Endodermal cell (in vitro differentiated cells): ENCODE results near the gene TRAF7. TPM values are rescaled to one million over a fixed set of nuclear protein-coding genes. Genes with fewer than 3 reads are reported as not detected.

Experiments used
- DNase-seq: peaks from one replicate; pipeline ENCODE4 v3.0.0-alpha.2; 2017
- H3K27ac ChIP-seq: 2 replicates; pipeline ENCODE4 v1.5.1; 2013; ENCODE audit warnings: mild to moderate bottlenecking, low read depth, low read length, moderate library complexity
- H3K27me3 ChIP-seq: 2 replicates; pipeline ENCODE4 v1.6.1; 2013; ENCODE audit warnings: mild to moderate bottlenecking, low read length, moderate library complexity; ENCODE audit not compliant: insufficient read depth, control insufficient read depth, poor library complexity, severe bottlenecking
- H3K36me3 ChIP-seq: 2 replicates; pipeline ENCODE4 v1.7.0; 2013; ENCODE audit warnings: mild to moderate bottlenecking, low read length, moderate library complexity; ENCODE audit not compliant: control insufficient read depth, insufficient read depth
- H3K4me1 ChIP-seq: one replicate; pipeline ENCODE4 v1.7.0; 2013; ENCODE audit warnings: low read length; ENCODE audit not compliant: control insufficient read depth, insufficient read depth
- H3K4me3 ChIP-seq: 2 replicates; pipeline ENCODE4 v1.5.1; 2013; ENCODE audit warnings: mild to moderate bottlenecking, low read length, moderate library complexity
- H3K9ac ChIP-seq: 2 replicates; pipeline ENCODE4 v1.6.1; 2013; ENCODE audit warnings: mild to moderate bottlenecking, low read length, moderate library complexity; ENCODE audit not compliant: poor library complexity, severe bottlenecking; ENCODE audit errors: extremely low read depth
- H3K9me3 ChIP-seq: 2 replicates; pipeline ENCODE4 v1.6.1; 2013; ENCODE audit warnings: mild to moderate bottlenecking, low read length, moderate library complexity; ENCODE audit not compliant: control insufficient read depth
- H3K27ac Mint-ChIP-seq: 2 replicates; pipeline ENCODE4 v1.8.0; 2020; ENCODE audit warnings: mixed read lengths
- H3K27me3 Mint-ChIP-seq: 2 replicates; pipeline ENCODE4 v1.8.0; 2021; ENCODE audit warnings: mild to moderate bottlenecking, mixed read lengths; ENCODE audit not compliant: insufficient read depth
- H3K36me3 Mint-ChIP-seq: 2 replicates; pipeline ENCODE4 v1.8.0; 2020; ENCODE audit warnings: low read depth, mixed read lengths
- H3K4me1 Mint-ChIP-seq: 2 replicates; pipeline ENCODE4 v1.8.0; 2020; ENCODE audit warnings: mixed read lengths
- H3K4me3 Mint-ChIP-seq: 2 replicates; pipeline ENCODE4 v1.8.0; 2020; ENCODE audit warnings: mild to moderate bottlenecking, moderate library complexity, mixed read lengths
- H3K9me3 Mint-ChIP-seq: 2 replicates; pipeline ENCODE4 v1.8.0; 2020; ENCODE audit warnings: mild to moderate bottlenecking, mixed read lengths
- WGBS, 2 experiments: methylation state at CpG; one replicate each; pipeline versions ENCODE4 v1.1.5 to v1.1.7; 2013; ENCODE audit warnings: missing lambda C conversion rate in 2 of 2, mixed read lengths in 1 of 2; ENCODE audit not compliant: insufficient coverage in 1 of 2, insufficient read length in 1 of 2; 5-methylcytosine and 5-hydroxymethylcytosine counted together
- total RNA-seq, 2 donors: library from RNA; stranded (reverse); fragmentation: NEBNext Ultra II Directional in 1 of 2; extraction: Animal tissue kit (Norgen Biotek cat#: 25700) in 1 of 2; gene quantifications; 2 replicates in 1 of 2; 3 replicates in 1 of 2; pipeline ENCODE4 v1.2.1, GENCODE V29; 2021
- TF ChIP-seq, protein P1 (sequence below): fragments of 200-600 bp; sonication (generic); conservative IDR thresholded peaks from 2 replicates; pipeline ENCODE4 v1.5.0; 2021; ENCODE audit warnings: antibody characterized with exemption, mild to moderate bottlenecking

The TRAF7 gene
- total RNA-seq, 2 donors from 2014 or later, result 108 to 110 TPM

DNA sequence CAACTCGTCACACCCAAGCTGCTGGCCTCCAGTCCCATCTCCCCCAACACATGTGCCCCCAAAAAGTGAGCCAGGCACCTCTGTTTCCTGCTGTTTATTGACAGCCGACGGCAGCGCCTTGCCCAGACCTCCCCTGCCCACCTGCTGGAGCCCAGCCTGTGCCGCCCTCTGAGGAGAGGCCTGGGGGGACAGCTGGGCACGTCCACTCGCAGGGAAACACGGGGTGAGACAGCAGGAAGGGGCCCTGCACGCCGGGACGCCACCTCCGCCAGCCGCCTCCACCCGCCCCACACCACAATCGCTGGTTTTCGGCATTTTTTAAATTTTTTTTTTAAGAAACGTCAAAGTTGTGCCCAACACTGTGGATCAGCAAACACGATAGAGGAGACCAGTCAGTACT lies 21.5 kb downstream of the TRAF7 start:
- WGBS, 2 experiments, result 96 to 97% methylated on average over 8 to 18 of the region's 18 CpGs
- H3K9me3 ChIP-seq, result no peaks in the 10 kb centered on the region
- Mint-ChIP-seq H3K36me3 (peaks cover 24% of the 10 kb centered on the region), H3K4me3 (no peak overlapping the region), H3K4me1 (no peaks in the 10 kb centered on the region), H3K27ac (no peak overlapping the region), H3K9me3 (no peaks in the 10 kb centered on the region), H3K27me3 (no peaks in the 10 kb centered on the region)
- TF ChIP-seq, protein P1, sequence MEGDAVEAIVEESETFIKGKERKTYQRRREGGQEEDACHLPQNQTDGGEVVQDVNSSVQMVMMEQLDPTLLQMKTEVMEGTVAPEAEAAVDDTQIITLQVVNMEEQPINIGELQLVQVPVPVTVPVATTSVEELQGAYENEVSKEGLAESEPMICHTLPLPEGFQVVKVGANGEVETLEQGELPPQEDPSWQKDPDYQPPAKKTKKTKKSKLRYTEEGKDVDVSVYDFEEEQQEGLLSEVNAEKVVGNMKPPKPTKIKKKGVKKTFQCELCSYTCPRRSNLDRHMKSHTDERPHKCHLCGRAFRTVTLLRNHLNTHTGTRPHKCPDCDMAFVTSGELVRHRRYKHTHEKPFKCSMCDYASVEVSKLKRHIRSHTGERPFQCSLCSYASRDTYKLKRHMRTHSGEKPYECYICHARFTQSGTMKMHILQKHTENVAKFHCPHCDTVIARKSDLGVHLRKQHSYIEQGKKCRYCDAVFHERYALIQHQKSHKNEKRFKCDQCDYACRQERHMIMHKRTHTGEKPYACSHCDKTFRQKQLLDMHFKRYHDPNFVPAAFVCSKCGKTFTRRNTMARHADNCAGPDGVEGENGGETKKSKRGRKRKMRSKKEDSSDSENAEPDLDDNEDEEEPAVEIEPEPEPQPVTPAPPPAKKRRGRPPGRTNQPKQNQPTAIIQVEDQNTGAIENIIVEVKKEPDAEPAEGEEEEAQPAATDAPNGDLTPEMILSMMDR, result no peak
- peaks cover 5% of the 10 kb centered on the region for H3K36me3 ChIP-seq
- no peaks in the 10 kb centered on the region for H3K27me3 ChIP-seq
- H3K4me1 ChIP-seq, result no peaks in the 10 kb centered on the region
- no peak overlapping the region for H3K27ac ChIP-seq
- DNase-seq, result no peak
- no peak overlapping the region for H3K4me3 ChIP-seq
- H3K9ac ChIP-seq, result no peak overlapping the region

DNA sequence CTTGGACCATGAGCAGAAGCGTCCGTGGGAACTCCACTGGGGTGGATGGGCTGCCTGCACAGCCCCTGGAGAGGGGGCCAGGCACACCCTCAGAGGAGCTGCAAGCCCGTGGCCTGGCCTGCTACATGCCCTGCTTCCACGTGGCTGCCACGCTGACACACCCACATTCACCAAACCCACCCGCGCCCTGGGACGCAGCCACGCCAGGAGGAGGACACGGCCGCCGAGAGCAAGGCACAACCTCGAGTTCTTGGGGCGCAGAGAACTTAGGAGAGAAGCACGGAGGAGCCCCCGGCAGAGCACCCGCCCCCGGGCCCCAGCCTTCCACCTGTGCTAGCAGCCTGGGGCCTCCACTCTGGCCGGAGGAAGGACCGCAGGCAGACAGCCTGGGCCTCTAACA lies 22.0 kb downstream of the TRAF7 start:
- Mint-ChIP-seq H3K4me3 (no peak overlapping the region), H3K36me3 (peaks cover 24% of the 10 kb centered on the region), H3K27me3 (no peaks in the 10 kb centered on the region), H3K4me1 (no peaks in the 10 kb centered on the region), H3K9me3 (no peaks in the 10 kb centered on the region), H3K27ac (no peak overlapping the region)
- 93 to 95% methylated on average over 14 to 20 of the region's 20 CpGs for WGBS, 2 experiments
- H3K36me3 ChIP-seq, result peaks cover 5% of the 10 kb centered on the region
- no peak overlapping the region for H3K9ac ChIP-seq
- DNase-seq, result no peak
- H3K4me1 ChIP-seq, result no peaks in the 10 kb centered on the region
- TF ChIP-seq, protein P1, result no peak
- peak overlapping the region; percentile 32 for H3K27ac ChIP-seq
- H3K9me3 ChIP-seq, result no peaks in the 10 kb centered on the region
- no peaks in the 10 kb centered on the region for H3K27me3 ChIP-seq
- H3K4me3 ChIP-seq, result no peak overlapping the region

DNA sequence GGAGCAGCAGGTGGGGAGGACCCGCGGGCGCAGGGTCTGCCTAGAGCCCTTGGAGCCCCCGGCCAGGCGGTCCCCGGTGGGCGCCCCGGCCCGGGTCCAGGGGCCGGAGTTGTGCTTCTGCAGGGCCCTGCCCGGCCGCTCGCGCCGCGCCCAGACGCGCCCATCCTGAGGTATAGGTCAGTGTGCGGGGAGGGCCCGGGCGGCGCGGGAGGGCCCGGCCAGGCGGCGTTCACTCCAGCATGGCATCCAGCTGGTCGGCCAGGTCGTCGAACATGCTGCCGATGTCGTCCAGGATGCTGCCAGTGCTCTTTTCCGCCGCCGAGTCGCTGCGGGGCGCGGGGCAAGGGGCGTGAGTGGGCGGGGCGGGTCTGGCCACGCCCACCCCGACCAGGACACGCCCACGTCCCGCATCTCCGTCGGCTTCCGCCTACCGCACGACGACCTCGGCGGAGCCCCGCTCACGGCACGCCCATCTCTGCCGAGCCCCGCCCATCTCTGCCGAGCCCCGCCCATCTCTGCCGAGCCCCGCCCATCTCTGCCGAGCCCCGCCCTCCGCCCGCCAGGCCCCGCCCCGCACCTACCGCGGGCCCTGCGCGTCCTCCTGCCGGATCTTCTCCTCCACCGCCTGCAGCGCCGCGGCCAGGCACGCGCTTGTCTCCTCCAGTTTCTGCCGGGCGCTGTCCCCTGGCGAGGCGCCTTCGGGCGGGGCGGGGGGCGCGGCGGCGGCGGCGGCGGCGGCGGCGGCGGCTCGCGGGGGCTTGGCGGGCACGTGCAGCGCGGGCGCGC lies 22.9 kb downstream of the TRAF7 start:
- WGBS, 2 experiments, result 75 to 76% methylated on average over 15 to 103 of the region's 106 CpGs
- DNase-seq, result peak; percentile 94
- TF ChIP-seq, protein P1, result no peak
- Histone ChIP-seq H3K27ac (no peak overlapping the region), H3K4me3 (no peak overlapping the region), H3K27me3 (no peaks in the 10 kb centered on the region), H3K36me3 (peaks cover 5% of the 10 kb centered on the region), H3K9me3 (no peaks in the 10 kb centered on the region), H3K4me1 (no peaks in the 10 kb centered on the region), H3K9ac (no peak overlapping the region)
- Mint-ChIP-seq H3K27ac (no peak overlapping the region), H3K4me3 (no peak overlapping the region), H3K9me3 (no peaks in the 10 kb centered on the region), H3K36me3 (peaks cover 21% of the 10 kb centered on the region), H3K4me1 (no peaks in the 10 kb centered on the region), H3K27me3 (no peaks in the 10 kb centered on the region)
